DOHH2 (cell line): Measurements from ENCODE around the gene TMPRSS7.

Experiments
- CTCF ChIP-seq: fragments of 200-600 bp; sonication (generic); IDR thresholded peaks from one replicate; pipeline ENCODE4 v1.5.1; 2014; ENCODE audit warnings: antibody characterized with exemption, mild to moderate bottlenecking, low read depth, low read length; ENCODE audit not compliant: poor library complexity, severe bottlenecking
- EZH2phosphoT487 ChIP-seq: fragments of 200-600 bp; sonication (generic); IDR thresholded peaks from 2 replicates; pipeline ENCODE4 v1.6.1; 2017; ENCODE audit warnings: borderline replicate concordance, mild to moderate bottlenecking, antibody characterized with exemption, low read length, moderate library complexity, mixed read lengths

- TF ChIP-seq CTCF (no peak), EZH2phosphoT487 (no peak)
These were observed 22.0 kb downstream of the TMPRSS7 start for GRCh38 chr3:112056451-112056929.
